Sigmoid colon (tissue), 4 donors: ENCODE results near the gene AUTS2.

Experiments used
- POLR2AphosphoS5 ChIP-seq, 4 donors: sonication (generic); formaldehyde crosslinking; IDR thresholded peaks; one replicate each; pipeline ENCODE4 v1.6.1; 2017; ENCODE audit warnings: antibody characterized with exemption in 4 of 4
- TF ChIP-seq, protein P1 (sequence below), 4 experiments: fragments of 450-650 bp in 3 of 4; fragments of 200-600 bp in 1 of 4; IDR thresholded peaks; one replicate each; pipeline ENCODE4 v1.5.1; 2016 to 2019; ENCODE audit warnings: antibody characterized with exemption in 4 of 4, mild to moderate bottlenecking in 3 of 4, moderate library complexity in 2 of 4

GRCh38 chr7:70719125-70719524 lies 1120.8 kb downstream of the AUTS2 start:
- TF ChIP-seq, protein P1, sequence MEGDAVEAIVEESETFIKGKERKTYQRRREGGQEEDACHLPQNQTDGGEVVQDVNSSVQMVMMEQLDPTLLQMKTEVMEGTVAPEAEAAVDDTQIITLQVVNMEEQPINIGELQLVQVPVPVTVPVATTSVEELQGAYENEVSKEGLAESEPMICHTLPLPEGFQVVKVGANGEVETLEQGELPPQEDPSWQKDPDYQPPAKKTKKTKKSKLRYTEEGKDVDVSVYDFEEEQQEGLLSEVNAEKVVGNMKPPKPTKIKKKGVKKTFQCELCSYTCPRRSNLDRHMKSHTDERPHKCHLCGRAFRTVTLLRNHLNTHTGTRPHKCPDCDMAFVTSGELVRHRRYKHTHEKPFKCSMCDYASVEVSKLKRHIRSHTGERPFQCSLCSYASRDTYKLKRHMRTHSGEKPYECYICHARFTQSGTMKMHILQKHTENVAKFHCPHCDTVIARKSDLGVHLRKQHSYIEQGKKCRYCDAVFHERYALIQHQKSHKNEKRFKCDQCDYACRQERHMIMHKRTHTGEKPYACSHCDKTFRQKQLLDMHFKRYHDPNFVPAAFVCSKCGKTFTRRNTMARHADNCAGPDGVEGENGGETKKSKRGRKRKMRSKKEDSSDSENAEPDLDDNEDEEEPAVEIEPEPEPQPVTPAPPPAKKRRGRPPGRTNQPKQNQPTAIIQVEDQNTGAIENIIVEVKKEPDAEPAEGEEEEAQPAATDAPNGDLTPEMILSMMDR (IDR thresholded peaks at IDR 0.05), result no peak
- no peak for TF ChIP-seq POLR2AphosphoS5 (IDR thresholded peaks at IDR 0.05)
